ENCODE data around the gene HOXB1.
A peak's percentile ranks its signal among the peaks of the same experiment; 100 is the strongest.

The HOXB1 gene

GRCh38 chr17:48529683-48530009 is 1.2 kb downstream of the HOXB1 start:
- Mint-ChIP-seq H3K27me3 (ENCODE audit: low read depth) (peaks cover 72% of the 10 kb centered on the region), H3K36me3 (ENCODE audit: low read depth) (no peaks in the 10 kb centered on the region), H3K9me3 (no peaks in the 10 kb centered on the region), H3K4me1 (peaks cover 63% of the 10 kb centered on the region), H3K4me3 (peak overlapping the region in 2 of 3 experiments; percentile 49 to 73), H3K27ac (peak overlapping the region in 1 of 3 experiments; percentile 27)
- TF ChIP-seq, protein P1, sequence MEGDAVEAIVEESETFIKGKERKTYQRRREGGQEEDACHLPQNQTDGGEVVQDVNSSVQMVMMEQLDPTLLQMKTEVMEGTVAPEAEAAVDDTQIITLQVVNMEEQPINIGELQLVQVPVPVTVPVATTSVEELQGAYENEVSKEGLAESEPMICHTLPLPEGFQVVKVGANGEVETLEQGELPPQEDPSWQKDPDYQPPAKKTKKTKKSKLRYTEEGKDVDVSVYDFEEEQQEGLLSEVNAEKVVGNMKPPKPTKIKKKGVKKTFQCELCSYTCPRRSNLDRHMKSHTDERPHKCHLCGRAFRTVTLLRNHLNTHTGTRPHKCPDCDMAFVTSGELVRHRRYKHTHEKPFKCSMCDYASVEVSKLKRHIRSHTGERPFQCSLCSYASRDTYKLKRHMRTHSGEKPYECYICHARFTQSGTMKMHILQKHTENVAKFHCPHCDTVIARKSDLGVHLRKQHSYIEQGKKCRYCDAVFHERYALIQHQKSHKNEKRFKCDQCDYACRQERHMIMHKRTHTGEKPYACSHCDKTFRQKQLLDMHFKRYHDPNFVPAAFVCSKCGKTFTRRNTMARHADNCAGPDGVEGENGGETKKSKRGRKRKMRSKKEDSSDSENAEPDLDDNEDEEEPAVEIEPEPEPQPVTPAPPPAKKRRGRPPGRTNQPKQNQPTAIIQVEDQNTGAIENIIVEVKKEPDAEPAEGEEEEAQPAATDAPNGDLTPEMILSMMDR (IDR thresholded peaks at IDR 0.05; ENCODE audit: unreplicated experiment in 3 of 3), result no peak

- Mint-ChIP-seq H3K4me3 (peak overlapping the region; percentile 35 to 53 (median 40)), H3K27me3 (ENCODE audit: low read depth) (peaks cover 72% of the 10 kb centered on the region), H3K36me3 (ENCODE audit: low read depth) (no peaks in the 10 kb centered on the region), H3K9me3 (no peaks in the 10 kb centered on the region), H3K4me1 (peaks cover 61% of the 10 kb centered on the region), H3K27ac (peak overlapping the region; percentile 86 to 93 (median 88))
- TF ChIP-seq, protein P1 (IDR thresholded peaks at IDR 0.05; ENCODE audit: unreplicated experiment in 3 of 3), result no peak
Observed at GRCh38 chr17:48528936-48529682, 1.7 kb downstream of the HOXB1 start.

DNA sequence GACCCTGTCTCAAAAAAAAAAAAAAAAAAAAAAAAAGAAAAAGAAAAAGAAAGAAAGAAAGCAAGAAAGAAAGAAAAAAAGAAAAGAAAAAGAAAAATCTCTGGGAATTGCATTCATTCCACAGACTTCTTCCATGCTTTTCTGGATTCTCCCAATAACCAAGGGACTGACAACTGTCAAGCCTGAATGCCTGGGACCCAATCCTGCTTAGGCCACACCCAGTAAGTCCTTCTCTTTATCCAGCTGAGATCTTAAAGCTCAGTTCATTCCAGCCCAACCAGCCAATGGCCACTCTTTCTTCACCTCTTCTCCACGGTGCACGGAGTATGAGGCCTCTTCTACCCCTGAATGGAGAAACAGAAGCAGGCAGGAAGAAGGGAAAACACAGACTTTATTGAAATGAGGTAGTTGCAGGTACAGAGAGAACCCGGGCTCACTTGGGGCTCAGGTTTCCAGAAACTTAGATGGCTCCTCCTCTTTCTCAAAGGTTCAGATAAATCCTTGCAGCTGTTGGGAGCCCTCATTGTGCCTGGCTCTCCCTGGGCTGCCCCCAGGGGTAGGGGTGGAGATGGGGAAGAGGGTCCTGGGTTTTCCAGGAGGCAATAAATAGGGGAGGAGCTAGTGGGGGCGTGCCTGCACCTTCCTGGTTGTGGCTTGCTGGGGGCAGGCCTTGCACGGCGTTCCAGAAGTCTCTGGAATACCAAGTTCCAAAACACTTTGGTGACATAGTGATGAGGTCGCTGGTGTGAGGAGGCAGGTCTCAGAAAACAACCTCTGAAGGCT is 2.5 kb downstream of the HOXB1 start:
- Mint-ChIP-seq H3K4me1 (peaks cover 65% of the 10 kb centered on the region), H3K9me3 (no peaks in the 10 kb centered on the region), H3K4me3 (peak overlapping the region; percentile 35 to 82 (median 53)), H3K36me3 (ENCODE audit: low read depth) (no peaks in the 10 kb centered on the region), H3K27ac (peak overlapping the region; percentile 86 to 93 (median 88)), H3K27me3 (ENCODE audit: low read depth) (peaks cover 71% of the 10 kb centered on the region)
- TF ChIP-seq, protein P1 (IDR thresholded peaks at IDR 0.05; ENCODE audit: unreplicated experiment in 3 of 3), result no peak

DNA sequence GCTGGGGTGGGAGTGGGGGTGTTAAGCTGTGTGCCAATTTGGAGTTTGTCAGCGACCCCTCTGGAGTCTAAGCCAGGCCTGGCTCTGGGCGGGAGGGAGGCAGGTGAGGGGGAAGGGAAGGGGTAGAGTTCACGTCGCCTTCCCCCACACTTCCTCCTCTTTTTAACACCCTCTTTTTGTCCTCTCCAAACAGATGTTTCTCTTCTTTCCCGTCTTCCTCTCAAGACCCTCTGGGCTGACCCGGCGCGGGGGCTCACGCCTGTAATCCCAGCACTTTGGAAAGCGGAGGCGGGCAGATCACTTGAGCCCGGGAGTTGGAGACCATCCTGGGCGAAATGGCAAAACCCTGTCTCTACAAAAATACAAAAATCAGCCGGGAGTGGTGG is 3.3 kb downstream of the HOXB1 start:
- TF ChIP-seq, protein P1 (IDR thresholded peaks at IDR 0.05; ENCODE audit: unreplicated experiment in 3 of 3), result no peak
- Mint-ChIP-seq H3K4me3 (peak overlapping the region; percentile 72 to 82 (median 74)), H3K9me3 (no peaks in the 10 kb centered on the region), H3K27ac (peak overlapping the region; percentile 88 to 99 (median 93)), H3K36me3 (ENCODE audit: low read depth) (no peaks in the 10 kb centered on the region), H3K4me1 (peaks cover 65% of the 10 kb centered on the region), H3K27me3 (ENCODE audit: low read depth) (peaks cover 68% of the 10 kb centered on the region)

- no peaks in the 10 kb centered on the region for H3K36me3 Mint-ChIP-seq (ENCODE audit: low read depth)
- TF ChIP-seq, protein P1 (IDR thresholded peaks at IDR 0.05; ENCODE audit: unreplicated experiment in 3 of 3), result no peak
- no peaks in the 10 kb centered on the region for H3K9me3 Mint-ChIP-seq
- H3K4me1 Mint-ChIP-seq, result peaks cover 66% of the 10 kb centered on the region
- H3K27me3 Mint-ChIP-seq (ENCODE audit: low read depth), result peaks cover 63% of the 10 kb centered on the region
- H3K27ac Mint-ChIP-seq, result peak overlapping the region; percentile 74 to 93 (median 88)
- H3K4me3 Mint-ChIP-seq, result peak overlapping the region in 2 of 3 experiments; percentile 37 to 74
Observed at GRCh38 chr17:48526608-48527546, 3.9 kb downstream of the HOXB1 start.
